ENCODE measurements around the gene ISOC1. TPM values are rescaled to one million over a fixed set of nuclear protein-coding genes. Genes with fewer than 3 reads are reported as not detected.

Gene ISOC1
- total RNA-seq, 1 donor from 2014 or later = 19.7 TPM

DNA sequence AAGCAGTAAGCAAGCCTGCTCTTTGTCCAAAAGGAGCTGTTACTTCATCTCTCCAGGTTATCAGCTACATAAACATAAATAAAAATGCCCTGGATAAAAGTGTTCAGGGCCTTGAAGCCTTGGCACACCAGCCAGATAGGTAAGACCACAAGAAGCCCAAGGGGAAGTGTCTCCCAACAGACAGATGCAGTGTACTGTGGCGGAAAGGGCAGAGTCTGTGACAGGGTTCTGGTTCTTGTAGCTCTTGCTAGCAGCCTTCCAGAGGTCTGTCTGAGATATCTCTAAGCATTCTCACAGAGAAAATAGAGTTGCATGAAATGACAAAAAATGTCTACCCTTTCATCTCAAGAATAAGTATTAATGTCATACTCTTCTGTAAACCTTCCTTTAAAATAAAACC, 30.1 kb downstream of the ISOC1 start:
- intact Hi-C loops (cut with micrococcal nuclease) = loop anchor here (10.0 kb wide), 1 partner anchor 1040 kb away; the partner anchor contains the start of gene SLC12A2

DNA sequence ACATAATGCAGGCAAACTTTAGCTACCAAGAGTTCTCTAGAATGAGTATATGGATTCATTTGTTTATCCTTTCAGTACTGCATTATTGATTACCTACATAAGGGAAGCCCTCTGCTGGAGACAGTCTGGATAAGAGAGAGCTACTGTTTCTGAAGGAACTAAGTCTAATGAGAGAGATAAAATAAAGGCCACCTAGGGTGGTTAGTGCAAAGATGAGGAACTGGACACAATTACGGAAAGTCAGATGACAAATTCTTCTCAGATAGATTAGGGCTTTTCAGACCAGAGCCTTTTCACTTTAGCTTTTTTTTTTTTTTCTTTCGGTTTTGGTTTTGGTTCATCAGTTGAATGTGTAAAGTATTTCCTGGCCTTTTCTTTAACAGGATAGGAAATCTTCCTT, 31.3 kb downstream of the ISOC1 start:
- intact Hi-C loops (cut with micrococcal nuclease) = loop anchor here (1.0 to 10.0 kb wide), 3 partner anchors 32 to 1041 kb away; partner anchors contain the start of genes ISOC1 and SLC12A2

DNA sequence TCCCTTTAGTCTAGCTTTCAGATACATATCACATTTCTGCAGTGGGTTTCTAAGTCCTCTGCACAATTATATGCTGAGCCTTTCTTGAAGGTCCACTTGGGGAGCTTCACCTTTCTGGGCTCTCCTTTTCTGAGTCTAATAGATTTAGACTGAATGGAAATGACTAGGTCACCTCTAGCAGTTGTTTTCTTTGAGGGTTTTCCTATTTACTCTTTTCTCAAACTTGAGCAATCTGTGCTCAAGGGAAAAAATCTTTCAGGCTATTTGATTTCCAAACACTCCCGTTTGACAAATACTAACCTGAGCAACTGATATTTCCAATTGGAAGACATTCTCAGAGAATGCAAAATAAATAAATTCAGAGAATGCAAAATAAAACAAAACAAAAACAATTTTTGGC, 39.0 kb downstream of the ISOC1 start:
- intact Hi-C loops (cut with micrococcal nuclease) = no loop called here

DNA sequence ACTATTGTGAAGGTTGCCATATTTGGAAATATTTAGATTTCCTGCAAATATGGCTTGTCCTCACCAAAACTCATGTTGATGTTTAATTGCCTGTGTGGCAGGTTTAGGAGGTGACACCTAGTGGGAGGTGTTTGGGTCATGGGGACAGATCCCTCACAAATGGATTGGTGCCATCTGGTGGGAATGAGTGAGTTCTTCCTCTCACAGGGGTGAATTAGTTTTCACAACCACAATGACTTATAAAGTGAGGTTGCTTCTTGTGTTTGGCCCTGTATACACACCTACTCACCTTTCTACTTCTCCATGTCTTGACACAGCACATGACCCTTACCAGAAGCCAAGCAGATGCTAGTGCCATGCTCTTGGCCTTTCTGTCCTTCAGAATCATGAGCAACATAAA, 41.1 kb downstream of the ISOC1 start:
- intact Hi-C loops (cut with micrococcal nuclease) = loop anchor here (1.0 kb wide), 1 partner anchor 230 kb away; no protein-coding TSS in a partner anchor

DNA sequence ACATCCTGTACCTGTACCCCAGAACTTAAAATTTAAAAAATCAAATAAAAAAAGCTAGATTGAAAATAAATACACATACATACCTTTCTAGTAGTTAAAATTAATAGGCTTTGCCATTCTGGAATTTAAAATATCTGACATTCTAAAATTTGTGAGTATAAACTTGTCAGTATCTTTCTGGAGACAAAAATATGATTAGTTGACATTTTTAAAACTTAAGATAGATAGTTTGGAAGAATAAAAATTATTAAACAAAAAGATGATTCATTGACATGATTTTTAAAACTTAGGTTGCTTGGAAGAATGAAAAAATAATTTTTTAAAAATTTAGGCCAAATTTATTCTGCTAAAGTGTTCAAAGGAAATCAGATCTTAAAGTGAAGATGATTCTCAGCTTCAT, 43.1 kb downstream of the ISOC1 start:
- intact Hi-C loops (cut with micrococcal nuclease) = no loop called here

DNA sequence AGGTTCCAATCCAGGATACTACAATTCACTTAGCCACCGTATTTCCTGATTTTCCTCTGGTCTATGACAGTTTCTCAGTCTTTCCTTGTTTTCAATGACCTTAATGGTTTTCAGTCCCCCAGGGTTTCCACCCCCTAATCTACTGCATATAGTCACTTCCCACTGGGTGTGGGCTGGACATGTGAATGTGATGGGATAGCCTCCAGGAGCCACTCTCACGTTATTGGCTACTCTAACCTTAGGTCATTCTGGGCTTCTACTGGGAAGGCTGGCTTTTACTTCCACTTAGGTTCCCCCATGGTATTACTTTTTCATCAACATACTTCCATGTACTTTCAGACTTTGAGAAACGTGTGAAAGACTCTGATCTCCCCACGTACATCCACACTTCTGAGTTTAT, 46.5 kb downstream of the ISOC1 start:
- intact Hi-C loops (cut with micrococcal nuclease) = no loop called here

DNA sequence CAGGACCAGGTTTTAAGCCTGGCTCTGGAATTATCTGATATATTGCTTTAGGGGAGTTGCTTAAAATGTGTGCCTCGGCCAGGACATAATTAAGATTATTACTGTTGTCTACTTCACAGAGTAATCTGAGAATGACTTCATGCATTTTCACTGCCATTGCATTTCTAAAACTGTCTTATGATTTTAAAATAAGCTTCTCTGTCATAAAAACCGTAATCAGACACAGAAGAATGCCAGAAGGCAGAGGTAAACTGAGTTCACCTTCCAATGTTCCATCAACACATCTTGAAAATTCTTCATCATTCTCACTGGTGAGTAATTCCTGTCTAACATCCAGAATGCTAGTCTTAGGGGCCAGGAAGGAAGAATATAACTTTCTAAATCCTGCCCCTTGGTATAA, 47.1 kb downstream of the ISOC1 start:
- intact Hi-C loops (cut with micrococcal nuclease) = no loop called here

DNA sequence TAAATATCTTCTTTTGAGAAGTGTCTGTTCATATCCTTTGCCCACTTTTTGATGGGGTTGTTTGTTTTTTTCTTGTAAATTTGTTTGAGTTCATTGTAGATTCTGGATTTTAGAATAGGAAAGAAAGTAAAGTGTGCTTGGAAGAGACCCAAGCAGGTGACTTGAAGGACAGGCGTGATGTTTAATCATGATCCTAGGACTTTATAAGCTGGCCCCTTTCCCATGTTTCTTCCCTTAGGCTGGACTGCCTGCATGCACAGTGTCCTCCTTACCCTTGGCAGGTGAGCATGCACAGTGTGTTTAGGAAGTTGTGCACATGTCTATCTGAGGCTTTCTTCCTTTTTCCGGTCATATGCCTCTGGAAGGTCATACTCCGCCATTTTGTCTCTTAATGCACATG, 61.3 kb downstream of the ISOC1 start:
- intact Hi-C loops (cut with micrococcal nuclease) = no loop called here

DNA sequence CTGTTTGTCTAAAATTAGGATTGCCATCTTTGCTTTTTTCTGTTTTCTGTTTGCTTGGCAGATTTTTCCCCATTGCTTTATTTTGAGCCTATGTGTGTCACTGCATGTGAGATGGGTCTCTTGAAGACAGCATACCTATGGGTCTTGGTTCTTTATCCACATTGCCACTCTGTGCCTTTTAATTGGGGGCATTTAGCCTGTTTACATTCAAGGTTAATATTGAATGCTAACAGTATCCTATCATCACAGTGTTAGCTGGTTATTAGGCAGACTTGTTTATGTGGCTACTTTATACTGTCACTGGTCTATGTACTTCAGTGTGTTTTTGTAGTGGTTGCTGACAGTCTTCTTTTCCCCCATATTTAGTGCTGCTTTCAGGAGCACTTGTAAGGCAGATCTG, 67.3 kb downstream of the ISOC1 start:
- intact Hi-C loops (cut with micrococcal nuclease) = no loop called here

Other genes starting within 250 kb of the ISOC1 start
- not detected in 2 replicates for gene SLC27A6, start 129.3 kb upstream of the ISOC1 start, total RNA-seq

Data from T-helper 2 cell treated with Interferon-gamma antibody and Interleukin-4, amounts not matched to agents 100 ng/mL and 5 ng/mL, for 36 hours (primary cell).